Measurements from ENCODE around the gene HOXC10.
A peak's percentile ranks its signal among the peaks of the same experiment; 100 is the strongest.

Gene HOXC10

DNA sequence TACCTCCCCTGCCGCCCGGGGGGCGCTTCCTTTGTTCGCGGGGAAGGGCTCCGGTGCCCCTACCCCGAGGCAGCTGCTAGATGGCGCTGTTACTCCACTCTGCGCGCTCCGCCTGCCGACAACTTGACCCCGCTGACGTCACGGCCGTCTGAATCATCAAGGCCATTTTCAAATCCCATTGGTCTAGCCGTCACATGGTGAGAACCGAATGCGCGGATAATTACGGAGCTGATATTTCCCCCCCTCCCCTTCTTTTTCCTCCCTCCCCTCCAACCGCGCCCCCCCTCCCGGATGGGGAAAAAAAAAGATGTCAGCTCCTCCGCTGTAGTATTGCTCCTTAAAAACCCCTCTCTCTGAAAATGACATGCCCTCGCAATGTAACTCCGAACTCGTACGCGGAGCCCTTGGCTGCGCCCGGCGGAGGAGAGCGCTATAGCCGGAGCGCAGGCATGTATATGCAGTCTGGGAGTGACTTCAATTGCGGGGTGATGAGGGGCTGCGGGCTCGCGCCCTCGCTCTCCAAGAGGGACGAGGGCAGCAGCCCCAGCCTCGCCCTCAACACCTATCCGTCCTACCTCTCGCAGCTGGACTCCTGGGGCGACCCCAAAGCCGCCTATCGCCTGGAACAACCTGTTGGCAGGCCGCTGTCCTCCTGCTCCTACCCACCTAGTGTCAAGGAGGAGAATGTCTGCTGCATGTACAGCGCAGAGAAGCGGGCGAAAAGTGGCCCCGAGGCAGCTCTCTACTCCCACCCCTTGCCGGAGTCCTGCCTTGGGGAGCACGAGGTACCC is at the start of gene HOXC10:
HOXC10 (plus strand) TSS at position 246 of the 791 bp plus-strand sequence; CDS start at position 360, 114 bp downstream.
- ChIA-PET CTCF (interaction anchor here (0.6 to 5.6 kb wide), 40 partner anchors 9 to 357 kb away, joined by 3 to 44 read pairs (median 3); partner anchors contain the start of genes HOXC4, HOXC5, HOXC6 and HOXC8), POLR2A (interaction anchor here (0.5 to 4.9 kb wide), 11 partner anchors 12 to 223 kb away, joined by 3 to 69 read pairs (median 4); partner anchors contain the start of genes HOXC11 and HOXC9)
- TF ChIP-seq BHLHE40 (IDR thresholded peaks at IDR 0.05; ENCODE audit: borderline replicate concordance): no peak
- no peak for TF ChIP-seq SUZ12 (IDR thresholded peaks at IDR 0.05)
- no peak for TF ChIP-seq LEF1 (IDR thresholded peaks at IDR 0.05; ENCODE audit: borderline replicate concordance)
- peak; percentile 85 for DNase-seq (ENCODE audit: extremely low spot score)

DNA sequence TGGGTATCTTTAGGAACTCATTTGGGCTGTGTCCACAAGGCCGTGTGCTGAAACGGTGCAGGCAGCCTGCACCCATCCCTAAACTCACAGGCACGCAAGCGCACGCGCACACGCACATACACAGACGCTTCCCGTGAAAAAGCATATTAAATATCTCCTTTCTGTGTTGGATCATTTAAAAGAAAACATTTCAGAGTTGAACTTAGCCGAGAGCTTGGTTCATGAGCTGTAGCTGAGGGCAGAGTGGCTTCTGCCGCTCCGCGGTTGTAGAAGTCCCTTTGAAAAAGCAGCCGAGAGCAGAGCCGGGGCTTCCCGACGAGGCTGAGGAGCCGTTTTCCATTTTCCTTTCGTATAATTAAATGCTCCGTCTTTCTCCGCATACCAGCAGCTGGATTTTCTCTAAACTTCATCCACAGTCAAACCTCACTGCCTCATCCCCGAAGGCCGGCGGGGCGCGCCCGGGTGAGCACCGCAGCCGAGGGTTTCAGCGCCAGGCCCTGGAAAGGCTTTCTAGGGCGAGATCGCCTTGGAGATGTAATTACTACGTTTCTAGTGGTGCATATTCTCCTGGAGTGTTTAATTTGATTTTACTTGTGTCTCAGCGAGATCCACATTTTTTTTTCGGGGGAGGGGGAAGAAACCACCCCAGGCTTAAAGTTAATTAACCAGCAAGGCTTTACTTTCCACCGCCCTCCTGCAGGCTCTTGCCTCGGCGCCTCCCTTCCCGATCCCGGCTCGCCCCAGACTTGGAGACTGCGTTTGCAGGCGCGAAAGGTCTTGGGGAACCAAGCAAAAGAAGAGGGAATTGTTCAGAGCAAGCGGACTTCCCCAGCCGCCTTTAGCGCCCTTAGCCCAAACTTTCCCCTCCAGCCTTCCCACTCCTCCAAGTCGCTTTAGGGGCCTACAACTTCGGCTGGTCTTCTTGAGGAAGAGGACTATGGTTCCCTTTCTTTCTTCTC is 49.3 kb upstream of the HOXC10 start:
- DNase-seq (ENCODE audit: extremely low spot score): no peak
- ChIA-PET CTCF (interaction anchor here (0.8 kb wide), 1 partner anchor 41 kb away, joined by 3 read pairs; no protein-coding TSS in a partner anchor), POLR2A (no interaction called here)
- TF ChIP-seq ZNF384 (IDR thresholded peaks at IDR 0.05) (no peak), HDGF (IDR thresholded peaks at IDR 0.05; ENCODE audit: borderline replicate concordance) (no peak), SUZ12 (IDR thresholded peaks at IDR 0.05) (no peak), TARDBP (IDR thresholded peaks at IDR 0.05) (no peak), FOXA1 (IDR thresholded peaks at IDR 0.05) (no peak), ARNT (IDR thresholded peaks at IDR 0.05) (no peak), L3MBTL2 (conservative IDR thresholded peaks at IDR 0.05) (no peak), BHLHE40 (IDR thresholded peaks at IDR 0.05; ENCODE audit: borderline replicate concordance) (no peak), ELF4 (IDR thresholded peaks at IDR 0.05) (no peak), FOXM1 (IDR thresholded peaks at IDR 0.05; ENCODE audit: borderline replicate concordance) (no peak), FOXK2 (IDR thresholded peaks at IDR 0.05) (no peak)

DNA sequence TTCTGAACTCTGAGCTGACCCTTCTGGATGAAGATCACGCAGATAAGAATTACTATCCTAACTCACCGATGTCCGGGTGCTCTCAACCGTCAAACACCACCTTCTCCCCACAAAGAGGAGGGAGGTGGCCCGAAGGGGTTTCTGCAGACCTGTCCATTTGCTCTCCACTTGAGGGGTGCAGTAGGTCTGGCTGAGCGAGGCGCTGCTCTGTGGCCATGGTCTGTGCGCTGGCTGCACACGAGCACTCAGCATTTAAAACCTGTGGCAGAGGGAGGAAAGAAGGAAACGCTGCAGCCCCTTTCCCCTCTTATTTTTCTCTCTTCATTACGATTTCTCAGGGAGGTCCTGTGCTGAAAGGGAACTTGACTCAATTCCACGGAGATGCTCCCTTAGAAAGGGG is 47.8 kb upstream of the HOXC10 start:
- no peak for DNase-seq (ENCODE audit: extremely low spot score)
- TF ChIP-seq LEF1 (IDR thresholded peaks at IDR 0.05; ENCODE audit: borderline replicate concordance) (no peak), FOXM1 (IDR thresholded peaks at IDR 0.05; ENCODE audit: borderline replicate concordance) (no peak), ARNT (IDR thresholded peaks at IDR 0.05) (no peak), FOXA1 (IDR thresholded peaks at IDR 0.05) (no peak), CTBP1 (IDR thresholded peaks at IDR 0.05; ENCODE audit: borderline replicate concordance) (no peak), SUZ12 (IDR thresholded peaks at IDR 0.05) (no peak), ZNF384 (IDR thresholded peaks at IDR 0.05) (no peak), HDGF (IDR thresholded peaks at IDR 0.05; ENCODE audit: borderline replicate concordance) (no peak), TARDBP (IDR thresholded peaks at IDR 0.05) (no peak), BHLHE40 (IDR thresholded peaks at IDR 0.05; ENCODE audit: borderline replicate concordance) (no peak), NFRKB (IDR thresholded peaks at IDR 0.05) (no peak), L3MBTL2 (conservative IDR thresholded peaks at IDR 0.05) (no peak), SP1 (IDR thresholded peaks at IDR 0.05) (no peak), FOXK2 (IDR thresholded peaks at IDR 0.05) (no peak), ELF4 (IDR thresholded peaks at IDR 0.05) (no peak)
- ChIA-PET POLR2A (interaction anchor here (1.0 kb wide), 1 partner anchor 40 kb away, joined by 3 read pairs; no protein-coding TSS in a partner anchor), CTCF (no interaction called here)

DNA sequence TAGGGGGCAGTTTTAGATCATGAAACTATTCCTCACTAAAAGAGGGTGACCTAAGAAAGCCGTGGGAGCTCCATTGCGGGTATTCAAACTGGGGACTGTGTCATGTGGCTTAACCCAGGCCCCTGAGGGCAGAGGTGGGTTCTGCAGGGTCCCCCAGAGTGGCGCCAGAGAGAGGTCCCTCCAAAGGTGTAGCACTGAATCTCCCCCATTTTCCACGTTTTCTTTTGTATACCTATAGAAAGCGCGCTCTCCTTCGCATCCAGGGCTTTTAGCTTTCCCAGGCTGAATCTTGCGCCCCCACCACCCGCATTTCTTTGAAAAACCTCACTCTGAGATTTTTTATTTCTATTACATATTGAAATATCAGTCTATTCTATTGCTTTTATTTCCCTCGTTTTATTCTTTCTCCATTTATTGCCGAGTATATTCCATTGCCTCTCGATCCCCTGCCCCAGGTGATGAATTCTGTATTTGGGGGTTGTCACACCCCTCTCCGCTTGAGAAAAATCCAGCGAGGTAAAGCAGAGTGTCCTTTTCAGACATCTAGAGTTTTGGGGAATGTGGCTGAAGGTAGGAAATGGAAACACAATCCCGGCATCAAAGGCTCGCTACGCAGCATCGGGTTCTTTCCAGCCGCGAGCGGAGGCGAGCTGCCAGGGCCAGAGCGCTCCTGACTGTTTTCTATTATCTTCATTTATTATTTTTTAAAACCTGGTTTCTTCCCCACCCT is 47.2 kb upstream of the HOXC10 start:
- no peak for TF ChIP-seq BHLHE40 (IDR thresholded peaks at IDR 0.05; ENCODE audit: borderline replicate concordance)
- TF ChIP-seq ARNT (IDR thresholded peaks at IDR 0.05): no peak
- no peak for TF ChIP-seq HDGF (IDR thresholded peaks at IDR 0.05; ENCODE audit: borderline replicate concordance)
- no peak for TF ChIP-seq TARDBP (IDR thresholded peaks at IDR 0.05)
- no peak for TF ChIP-seq CTBP1 (IDR thresholded peaks at IDR 0.05; ENCODE audit: borderline replicate concordance)
- TF ChIP-seq FOXA1 (IDR thresholded peaks at IDR 0.05): no peak
- no peak for TF ChIP-seq L3MBTL2 (conservative IDR thresholded peaks at IDR 0.05)
- no peak for DNase-seq (ENCODE audit: extremely low spot score)
- CTCF ChIA-PET: interaction anchor here (0.7 to 1.3 kb wide), 6 partner anchors 9 to 441 kb away, joined by 3 to 4 read pairs (median 4); no protein-coding TSS in a partner anchor
- POLR2A ChIA-PET: interaction anchor here (0.6 to 3.1 kb wide), 8 partner anchors 15 to 342 kb away, joined by 3 to 14 read pairs (median 4); partner anchors contain the start of genes CBX5 and HOXC12

DNA sequence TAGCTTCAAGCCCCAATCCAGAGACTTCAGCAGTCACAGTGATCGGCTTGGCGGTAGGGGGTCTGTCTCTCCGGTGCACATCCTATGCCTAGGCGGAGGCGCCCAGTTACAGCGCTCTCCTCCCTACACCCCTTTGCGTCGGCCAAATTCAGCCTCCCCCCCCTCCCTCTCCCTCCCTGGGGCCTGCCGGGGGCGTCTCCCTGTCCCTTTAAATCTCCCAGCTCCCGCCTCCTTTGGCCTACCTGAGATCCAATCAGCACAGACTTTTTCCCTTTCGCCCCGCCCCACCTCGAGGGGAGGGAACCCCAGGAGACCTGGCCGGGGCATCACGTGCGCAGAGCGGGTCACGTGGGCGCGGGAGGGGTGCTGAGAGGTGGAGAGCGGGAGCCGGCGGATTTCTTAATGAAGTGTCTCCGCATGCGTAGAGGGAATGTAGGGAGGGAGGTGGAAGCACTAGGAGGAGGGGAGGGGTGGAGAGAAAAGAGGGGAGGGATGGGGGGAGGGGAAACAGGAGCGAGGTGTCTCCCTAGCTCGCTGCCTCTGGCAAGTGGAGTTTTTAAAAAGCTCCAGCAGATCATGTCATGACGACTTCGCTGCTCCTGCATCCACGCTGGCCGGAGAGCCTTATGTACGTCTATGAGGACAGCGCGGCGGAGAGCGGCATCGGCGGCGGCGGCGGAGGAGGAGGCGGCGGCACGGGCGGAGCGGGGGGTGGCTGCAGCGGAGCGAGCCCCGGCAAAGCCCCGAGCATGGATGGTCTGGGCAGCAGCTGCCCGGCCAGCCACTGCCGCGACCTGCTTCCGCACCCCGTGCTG is 46.4 kb upstream of the HOXC10 start, which contains the start of gene HOXC13:
HOXC13 (plus strand) TSS at position 506 of the 815 bp plus-strand sequence; CDS start at position 582, 76 bp downstream.
- ChIA-PET POLR2A (interaction anchor here (0.6 to 3.1 kb wide), 8 partner anchors 14 to 341 kb away, joined by 3 to 14 read pairs (median 4); partner anchors contain the start of genes CBX5 and HOXC12), CTCF (interaction anchor here (0.7 to 1.3 kb wide), 6 partner anchors 10 to 440 kb away, joined by 3 to 4 read pairs (median 4); no protein-coding TSS in a partner anchor)
- TF ChIP-seq ELF4 (IDR thresholded peaks at IDR 0.05) (no peak), ZNF384 (IDR thresholded peaks at IDR 0.05) (no peak), HDGF (IDR thresholded peaks at IDR 0.05; ENCODE audit: borderline replicate concordance) (0 out of 2 replicates have a peak, but pooled peaks have one; percentile 18), L3MBTL2 (conservative IDR thresholded peaks at IDR 0.05) (peak; percentile 94), SP1 (IDR thresholded peaks at IDR 0.05) (no peak)
- TF ChIP-seq, protein P1, sequence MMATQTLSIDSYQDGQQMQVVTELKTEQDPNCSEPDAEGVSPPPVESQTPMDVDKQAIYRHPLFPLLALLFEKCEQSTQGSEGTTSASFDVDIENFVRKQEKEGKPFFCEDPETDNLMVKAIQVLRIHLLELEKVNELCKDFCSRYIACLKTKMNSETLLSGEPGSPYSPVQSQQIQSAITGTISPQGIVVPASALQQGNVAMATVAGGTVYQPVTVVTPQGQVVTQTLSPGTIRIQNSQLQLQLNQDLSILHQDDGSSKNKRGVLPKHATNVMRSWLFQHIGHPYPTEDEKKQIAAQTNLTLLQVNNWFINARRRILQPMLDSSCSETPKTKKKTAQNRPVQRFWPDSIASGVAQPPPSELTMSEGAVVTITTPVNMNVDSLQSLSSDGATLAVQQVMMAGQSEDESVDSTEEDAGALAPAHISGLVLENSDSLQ (IDR thresholded peaks at IDR 0.05): peak; percentile 79
- DNase-seq (ENCODE audit: extremely low spot score): peak; percentile 98

All from HEK293T (cell line).